HL-60 (cell line): ENCODE data around the gene SLC45A2.

Experiments
- DNase-seq, 2 experiments: peaks; one replicate each; pipeline ENCODE4 v3.0.0-alpha.2; 2010 to 2020; ENCODE audit warnings: low read depth in 1 of 2, low spot score in 1 of 2
- H3K27ac ChIP-seq: fragments of 250-450 bp; sonication (Bioruptor Pico); replicated peaks from 2 replicates; pipeline ENCODE4 v1.5.1; 2020; ENCODE audit warnings: mild to moderate bottlenecking, moderate library complexity
- H3K27me3 ChIP-seq: fragments of 250-450 bp; sonication (Bioruptor Pico); 2 replicates; pipeline ENCODE4 v1.5.1; 2021; ENCODE audit warnings: mild to moderate bottlenecking, moderate library complexity; ENCODE audit not compliant: insufficient read depth, poor library complexity, severe bottlenecking
- H3K4me3 ChIP-seq: replicated peaks from 2 replicates; pipeline ENCODE4 v1.5.1; 2011; ENCODE audit warnings: mild to moderate bottlenecking, control low read depth, low read length; ENCODE audit not compliant: insufficient read depth
- CTCF ChIP-seq: IDR thresholded peaks from one replicate; pipeline ENCODE4 v1.5.1; 2011; ENCODE audit warnings: low read length, control low read depth, inconsistent platforms; ENCODE audit not compliant: insufficient read depth
- GABPA ChIP-seq: IDR thresholded peaks from 2 replicates; pipeline ENCODE4 v1.6.1; 2012; ENCODE audit warnings: low read depth
- POLR2AphosphoS5 ChIP-seq: IDR thresholded peaks from 2 replicates; pipeline ENCODE4 v1.6.1; 2012; ENCODE audit warnings: low read depth
- SPI1 ChIP-seq: IDR thresholded peaks from 2 replicates; pipeline ENCODE4 v1.6.1; 2012; ENCODE audit warnings: low read depth, mild to moderate bottlenecking, borderline replicate concordance
- TF ChIP-seq, protein P1 (sequence below): IDR thresholded peaks from 2 replicates; pipeline ENCODE4 v1.6.1; 2012; ENCODE audit warnings: low read depth; ENCODE audit not compliant: insufficient replicate concordance

The SLC45A2 gene

GRCh38 chr5:33934176-33934575 lies 50.3 kb downstream of the SLC45A2 start:
- Histone ChIP-seq H3K27ac (no peak overlapping the region), H3K4me3 (no peak overlapping the region), H3K27me3 (peaks cover 21% of the 10 kb centered on the region)
- TF ChIP-seq GABPA (no peak), POLR2AphosphoS5 (no peak), CTCF (no peak), SPI1 (no peak)
- TF ChIP-seq, protein P1, sequence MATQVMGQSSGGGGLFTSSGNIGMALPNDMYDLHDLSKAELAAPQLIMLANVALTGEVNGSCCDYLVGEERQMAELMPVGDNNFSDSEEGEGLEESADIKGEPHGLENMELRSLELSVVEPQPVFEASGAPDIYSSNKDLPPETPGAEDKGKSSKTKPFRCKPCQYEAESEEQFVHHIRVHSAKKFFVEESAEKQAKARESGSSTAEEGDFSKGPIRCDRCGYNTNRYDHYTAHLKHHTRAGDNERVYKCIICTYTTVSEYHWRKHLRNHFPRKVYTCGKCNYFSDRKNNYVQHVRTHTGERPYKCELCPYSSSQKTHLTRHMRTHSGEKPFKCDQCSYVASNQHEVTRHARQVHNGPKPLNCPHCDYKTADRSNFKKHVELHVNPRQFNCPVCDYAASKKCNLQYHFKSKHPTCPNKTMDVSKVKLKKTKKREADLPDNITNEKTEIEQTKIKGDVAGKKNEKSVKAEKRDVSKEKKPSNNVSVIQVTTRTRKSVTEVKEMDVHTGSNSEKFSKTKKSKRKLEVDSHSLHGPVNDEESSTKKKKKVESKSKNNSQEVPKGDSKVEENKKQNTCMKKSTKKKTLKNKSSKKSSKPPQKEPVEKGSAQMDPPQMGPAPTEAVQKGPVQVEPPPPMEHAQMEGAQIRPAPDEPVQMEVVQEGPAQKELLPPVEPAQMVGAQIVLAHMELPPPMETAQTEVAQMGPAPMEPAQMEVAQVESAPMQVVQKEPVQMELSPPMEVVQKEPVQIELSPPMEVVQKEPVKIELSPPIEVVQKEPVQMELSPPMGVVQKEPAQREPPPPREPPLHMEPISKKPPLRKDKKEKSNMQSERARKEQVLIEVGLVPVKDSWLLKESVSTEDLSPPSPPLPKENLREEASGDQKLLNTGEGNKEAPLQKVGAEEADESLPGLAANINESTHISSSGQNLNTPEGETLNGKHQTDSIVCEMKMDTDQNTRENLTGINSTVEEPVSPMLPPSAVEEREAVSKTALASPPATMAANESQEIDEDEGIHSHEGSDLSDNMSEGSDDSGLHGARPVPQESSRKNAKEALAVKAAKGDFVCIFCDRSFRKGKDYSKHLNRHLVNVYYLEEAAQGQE: no peak
- DNase-seq: no peak

- H3K27ac ChIP-seq: no peak overlapping the region
- TF ChIP-seq CTCF (no peak), SPI1 (no peak), GABPA (no peak), POLR2AphosphoS5 (no peak)
- TF ChIP-seq, protein P1: no peak
- DNase-seq: no peak
- H3K27me3 ChIP-seq: peaks cover 18% of the 10 kb centered on the region
- no peak overlapping the region for H3K4me3 ChIP-seq
Observed at GRCh38 chr5:33933723-33934169, 50.7 kb downstream of the SLC45A2 start.

DNA sequence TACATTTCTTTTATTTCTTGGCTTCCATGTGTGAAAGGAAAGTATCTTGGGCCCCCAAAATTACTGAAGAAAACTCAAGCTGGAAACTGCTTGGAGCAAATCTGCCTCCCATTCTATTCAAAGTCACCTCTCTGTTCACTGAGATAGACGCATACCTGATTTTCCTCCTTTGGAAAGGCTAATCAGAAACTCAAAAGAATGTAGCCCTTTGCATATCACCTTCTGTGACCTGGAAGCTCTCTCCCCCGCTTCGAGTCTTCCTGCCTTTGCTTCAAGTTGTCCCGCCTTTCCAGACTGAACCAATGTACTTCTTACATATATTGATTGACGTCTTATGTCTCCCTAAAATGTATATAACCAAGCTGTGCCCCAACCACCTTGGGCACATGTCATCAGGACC lies 53.4 kb downstream of the SLC45A2 start:
- Histone ChIP-seq H3K4me3 (no peak overlapping the region), H3K27ac (no peak overlapping the region), H3K27me3 (peaks cover 8% of the 10 kb centered on the region)
- no peak for TF ChIP-seq GABPA
- no peak for TF ChIP-seq SPI1
- TF ChIP-seq, protein P1: no peak
- no peak for TF ChIP-seq POLR2AphosphoS5
- no peak for TF ChIP-seq CTCF
- no peak for DNase-seq
